ENCODE data around the gene XIRP2.

The XIRP2 gene

GRCh38 chr2:166900700-166901099, 12.4 kb downstream of the XIRP2 start:
- H3K36me3 Mint-ChIP-seq = no peaks in the 10 kb centered on the region
- no peak overlapping the region for H3K27ac Mint-ChIP-seq
- H3K4me3 Mint-ChIP-seq = no peak overlapping the region
- no peak for ATAC-seq
- no peaks in the 10 kb centered on the region for H3K4me1 Mint-ChIP-seq
- H3K27me3 Mint-ChIP-seq = no peaks in the 10 kb centered on the region
- peaks cover 4% of the 10 kb centered on the region for H3K9me3 Mint-ChIP-seq

GRCh38 chr2:166901336-166901735, 13.1 kb downstream of the XIRP2 start:
- Mint-ChIP-seq H3K36me3 (no peaks in the 10 kb centered on the region), H3K4me1 (no peaks in the 10 kb centered on the region), H3K9me3 (peaks cover 4% of the 10 kb centered on the region), H3K4me3 (no peak overlapping the region), H3K27ac (no peak overlapping the region), H3K27me3 (no peaks in the 10 kb centered on the region)
- ATAC-seq = no peak

- no peak overlapping the region for H3K4me3 Mint-ChIP-seq
- no peaks in the 10 kb centered on the region for H3K27me3 Mint-ChIP-seq
- no peak overlapping the region for H3K27ac Mint-ChIP-seq
- H3K9me3 Mint-ChIP-seq = no peaks in the 10 kb centered on the region
- H3K36me3 Mint-ChIP-seq = no peaks in the 10 kb centered on the region
- H3K4me1 Mint-ChIP-seq = no peaks in the 10 kb centered on the region
- ATAC-seq = no peak
Measured at GRCh38 chr2:166916987-166917386, 28.7 kb downstream of the XIRP2 start.

- no peak overlapping the region for H3K4me3 Mint-ChIP-seq
- H3K27ac Mint-ChIP-seq = no peak overlapping the region
- no peaks in the 10 kb centered on the region for H3K27me3 Mint-ChIP-seq
- no peaks in the 10 kb centered on the region for H3K4me1 Mint-ChIP-seq
- H3K36me3 Mint-ChIP-seq = no peaks in the 10 kb centered on the region
- H3K9me3 Mint-ChIP-seq = no peaks in the 10 kb centered on the region
- ATAC-seq = no peak
Measured at GRCh38 chr2:166917415-166917814, 29.1 kb downstream of the XIRP2 start.

- Mint-ChIP-seq H3K27me3 (no peaks in the 10 kb centered on the region), H3K27ac (no peak overlapping the region), H3K36me3 (no peaks in the 10 kb centered on the region), H3K4me3 (no peak overlapping the region), H3K4me1 (no peaks in the 10 kb centered on the region), H3K9me3 (no peaks in the 10 kb centered on the region)
- ATAC-seq = no peak
Measured at GRCh38 chr2:166921261-166921896, 33.1 kb downstream of the XIRP2 start.

GRCh38 chr2:166924967-166925366, 36.7 kb downstream of the XIRP2 start:
- Mint-ChIP-seq H3K27me3 (no peaks in the 10 kb centered on the region), H3K9me3 (no peaks in the 10 kb centered on the region), H3K36me3 (no peaks in the 10 kb centered on the region), H3K4me3 (no peak overlapping the region), H3K27ac (no peak overlapping the region), H3K4me1 (no peaks in the 10 kb centered on the region)
- no peak for ATAC-seq

- Mint-ChIP-seq H3K9me3 (no peaks in the 10 kb centered on the region), H3K4me3 (no peak overlapping the region), H3K27ac (no peak overlapping the region), H3K27me3 (no peaks in the 10 kb centered on the region), H3K36me3 (no peaks in the 10 kb centered on the region), H3K4me1 (no peaks in the 10 kb centered on the region)
- no peak for ATAC-seq
Measured at GRCh38 chr2:166926657-166927056, 38.4 kb downstream of the XIRP2 start.

GRCh38 chr2:166932032-166932431, 43.8 kb downstream of the XIRP2 start:
- Mint-ChIP-seq H3K9me3 (peaks cover 7% of the 10 kb centered on the region), H3K27me3 (no peaks in the 10 kb centered on the region), H3K36me3 (no peaks in the 10 kb centered on the region), H3K4me1 (no peaks in the 10 kb centered on the region), H3K4me3 (no peak overlapping the region), H3K27ac (no peak overlapping the region)
- no peak for ATAC-seq

- H3K36me3 Mint-ChIP-seq = no peaks in the 10 kb centered on the region
- H3K27me3 Mint-ChIP-seq = no peaks in the 10 kb centered on the region
- no peak overlapping the region for H3K27ac Mint-ChIP-seq
- H3K4me1 Mint-ChIP-seq = no peaks in the 10 kb centered on the region
- H3K4me3 Mint-ChIP-seq = no peak overlapping the region
- H3K9me3 Mint-ChIP-seq = peaks cover 10% of the 10 kb centered on the region
- ATAC-seq = no peak
Measured at GRCh38 chr2:166934817-166935216, 46.5 kb downstream of the XIRP2 start.

GRCh38 chr2:166942377-166942776, 54.1 kb downstream of the XIRP2 start:
- H3K9me3 Mint-ChIP-seq = peaks cover 2% of the 10 kb centered on the region
- no peaks in the 10 kb centered on the region for H3K27me3 Mint-ChIP-seq
- no peak overlapping the region for H3K27ac Mint-ChIP-seq
- ATAC-seq = no peak
- H3K36me3 Mint-ChIP-seq = no peaks in the 10 kb centered on the region
- H3K4me1 Mint-ChIP-seq = no peaks in the 10 kb centered on the region
- no peak overlapping the region for H3K4me3 Mint-ChIP-seq

- H3K4me1 Mint-ChIP-seq = no peaks in the 10 kb centered on the region
- ATAC-seq = no peak
- no peak overlapping the region for H3K4me3 Mint-ChIP-seq
- no peaks in the 10 kb centered on the region for H3K36me3 Mint-ChIP-seq
- H3K27me3 Mint-ChIP-seq = no peaks in the 10 kb centered on the region
- peaks cover 5% of the 10 kb centered on the region for H3K9me3 Mint-ChIP-seq
- no peak overlapping the region for H3K27ac Mint-ChIP-seq
Measured at GRCh38 chr2:166944909-166945308, 56.6 kb downstream of the XIRP2 start.

GRCh38 chr2:166957686-166958085, 69.4 kb downstream of the XIRP2 start:
- no peak for ATAC-seq
- H3K9me3 Mint-ChIP-seq = peaks cover 12% of the 10 kb centered on the region
- no peak overlapping the region for H3K4me3 Mint-ChIP-seq
- no peaks in the 10 kb centered on the region for H3K36me3 Mint-ChIP-seq
- H3K27ac Mint-ChIP-seq = no peak overlapping the region
- no peaks in the 10 kb centered on the region for H3K4me1 Mint-ChIP-seq
- H3K27me3 Mint-ChIP-seq = no peaks in the 10 kb centered on the region

GRCh38 chr2:166958986-166959481, 70.8 kb downstream of the XIRP2 start:
- ATAC-seq = no peak
- no peaks in the 10 kb centered on the region for H3K36me3 Mint-ChIP-seq

GRCh38 chr2:166959556-166959955, 71.3 kb downstream of the XIRP2 start:
- ATAC-seq = no peak
- Mint-ChIP-seq H3K4me1 (no peaks in the 10 kb centered on the region), H3K9me3 (peaks cover 6% of the 10 kb centered on the region), H3K36me3 (no peaks in the 10 kb centered on the region), H3K4me3 (no peak overlapping the region), H3K27ac (no peak overlapping the region), H3K27me3 (no peaks in the 10 kb centered on the region)

More at GRCh38 chr2:166958986-166959481, 70.8 kb downstream of the XIRP2 start:
- no peak overlapping the region for H3K27ac Mint-ChIP-seq
- H3K9me3 Mint-ChIP-seq = peaks cover 8% of the 10 kb centered on the region
- no peak overlapping the region for H3K4me3 Mint-ChIP-seq
- H3K4me1 Mint-ChIP-seq = no peaks in the 10 kb centered on the region
- no peaks in the 10 kb centered on the region for H3K27me3 Mint-ChIP-seq

GRCh38 chr2:166960702-166961270, 72.5 kb downstream of the XIRP2 start:
- H3K9me3 Mint-ChIP-seq = peaks cover 3% of the 10 kb centered on the region
- no peak overlapping the region for H3K4me3 Mint-ChIP-seq
- H3K4me1 Mint-ChIP-seq = no peaks in the 10 kb centered on the region
- no peaks in the 10 kb centered on the region for H3K27me3 Mint-ChIP-seq
- no peaks in the 10 kb centered on the region for H3K36me3 Mint-ChIP-seq
- no peak overlapping the region for H3K27ac Mint-ChIP-seq
- no peak for ATAC-seq

GRCh38 chr2:166961933-166962332, 73.7 kb downstream of the XIRP2 start:
- Mint-ChIP-seq H3K27me3 (no peaks in the 10 kb centered on the region), H3K36me3 (no peaks in the 10 kb centered on the region), H3K27ac (no peak overlapping the region), H3K4me1 (no peaks in the 10 kb centered on the region), H3K4me3 (no peak overlapping the region), H3K9me3 (no peaks in the 10 kb centered on the region)
- ATAC-seq = no peak

Data from stimulated activated memory B cell treated with anti-CD40 and anti-IgM and Interleukin-4, amounts not matched to agents 10 μg/mL and 1 μg/mL and 100 μg/mL, for 72 hours (primary cell).